ENCODE data around the gene POLE2. TPM values are rescaled to one million over a fixed set of nuclear protein-coding genes. Genes with fewer than 3 reads are reported as not detected.

The POLE2 gene
- total and polyA plus RNA-seq, 10 donors: 1.8 to 7.4 (median 3.7) TPM

- Histone ChIP-seq H3K27ac (peak overlapping the region in 1 of 8 donors; percentile 16), H3K4me1 (peaks cover 9 to 36% (median 26%) of the 10 kb centered on the region in 6 donors), H3K27me3 (replicated peaks in 1 of 7) (no peaks in the 10 kb centered on the region), H3K4me3 (no peak overlapping the region), H3K9me3 (no peaks in the 10 kb centered on the region), H3K36me3 (peaks cover 0 to 64% (median 15%) of the 10 kb centered on the region in 6 donors)
- TF ChIP-seq POLR2AphosphoS5 (IDR thresholded peaks at IDR 0.05): no peak
- TF ChIP-seq, protein P1, sequence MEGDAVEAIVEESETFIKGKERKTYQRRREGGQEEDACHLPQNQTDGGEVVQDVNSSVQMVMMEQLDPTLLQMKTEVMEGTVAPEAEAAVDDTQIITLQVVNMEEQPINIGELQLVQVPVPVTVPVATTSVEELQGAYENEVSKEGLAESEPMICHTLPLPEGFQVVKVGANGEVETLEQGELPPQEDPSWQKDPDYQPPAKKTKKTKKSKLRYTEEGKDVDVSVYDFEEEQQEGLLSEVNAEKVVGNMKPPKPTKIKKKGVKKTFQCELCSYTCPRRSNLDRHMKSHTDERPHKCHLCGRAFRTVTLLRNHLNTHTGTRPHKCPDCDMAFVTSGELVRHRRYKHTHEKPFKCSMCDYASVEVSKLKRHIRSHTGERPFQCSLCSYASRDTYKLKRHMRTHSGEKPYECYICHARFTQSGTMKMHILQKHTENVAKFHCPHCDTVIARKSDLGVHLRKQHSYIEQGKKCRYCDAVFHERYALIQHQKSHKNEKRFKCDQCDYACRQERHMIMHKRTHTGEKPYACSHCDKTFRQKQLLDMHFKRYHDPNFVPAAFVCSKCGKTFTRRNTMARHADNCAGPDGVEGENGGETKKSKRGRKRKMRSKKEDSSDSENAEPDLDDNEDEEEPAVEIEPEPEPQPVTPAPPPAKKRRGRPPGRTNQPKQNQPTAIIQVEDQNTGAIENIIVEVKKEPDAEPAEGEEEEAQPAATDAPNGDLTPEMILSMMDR (IDR thresholded peaks at IDR 0.05 in 8 of 11, conservative IDR thresholded peaks at IDR 0.05 in 3 of 11): no peak
- no peak for TF ChIP-seq POLR2A (IDR thresholded peaks at IDR 0.05)
- intact Hi-C loops (cut with DNase I; ENCODE audit: low total_unique reads): no loop called here
- 82 to 90% (median 84%) methylated on average over 6 of the region's 6 CpGs for WGBS, 5 donors
- no peak for DNase-seq
Observed at GRCh38 chr14:49615776-49616175, 72.2 kb downstream of the POLE2 start.

- DNase-seq: no peak
- intact Hi-C loops (cut with DNase I; ENCODE audit: low total_unique reads): no loop called here
- no peaks in the 10 kb centered on the region for H3K9me3 ChIP-seq
- H3K27me3 ChIP-seq (replicated peaks in 1 of 7): no peaks in the 10 kb centered on the region
- H3K4me3 ChIP-seq: no peak overlapping the region
- H3K36me3 ChIP-seq: peaks cover 0 to 75% (median 15%) of the 10 kb centered on the region in 6 donors
- H3K27ac ChIP-seq: no peak overlapping the region
- 92 to 100% (median 97%) methylated on average over 2 of the region's 2 CpGs for WGBS, 5 donors
- TF ChIP-seq POLR2AphosphoS5 (IDR thresholded peaks at IDR 0.05): no peak
- TF ChIP-seq POLR2A (IDR thresholded peaks at IDR 0.05): no peak
- TF ChIP-seq, protein P1 (IDR thresholded peaks at IDR 0.05 in 8 of 11, conservative IDR thresholded peaks at IDR 0.05 in 3 of 11): no peak
- peaks cover 4 to 28% (median 18%) of the 10 kb centered on the region in 6 donors for H3K4me1 ChIP-seq
Observed at GRCh38 chr14:49614196-49614595, 73.8 kb downstream of the POLE2 start.

GRCh38 chr14:49612671-49613070 lies 75.3 kb downstream of the POLE2 start:
- DNase-seq: peak; percentile 25
- Histone ChIP-seq H3K9me3 (no peaks in the 10 kb centered on the region), H3K4me1 (peaks cover 0 to 13% (median 3%) of the 10 kb centered on the region in 6 donors), H3K27ac (no peak overlapping the region), H3K4me3 (no peak overlapping the region), H3K27me3 (replicated peaks in 1 of 7) (no peaks in the 10 kb centered on the region), H3K36me3 (peaks cover 0 to 66% (median 3%) of the 10 kb centered on the region in 6 donors)
- WGBS, 5 donors: 79 to 95% (median 90%) methylated on average over 8 of the region's 8 CpGs
- TF ChIP-seq POLR2AphosphoS5 (IDR thresholded peaks at IDR 0.05) (no peak), POLR2A (IDR thresholded peaks at IDR 0.05) (no peak)
- TF ChIP-seq, protein P1 (IDR thresholded peaks at IDR 0.05 in 8 of 11, conservative IDR thresholded peaks at IDR 0.05 in 3 of 11): no peak
- intact Hi-C loops (cut with DNase I; ENCODE audit: low total_unique reads): no loop called here

- no peak for DNase-seq
- intact Hi-C loops (cut with DNase I; ENCODE audit: low total_unique reads): no loop called here
- no peak for TF ChIP-seq POLR2AphosphoS5 (IDR thresholded peaks at IDR 0.05)
- no peak for TF ChIP-seq POLR2A (IDR thresholded peaks at IDR 0.05)
- TF ChIP-seq, protein P1 (IDR thresholded peaks at IDR 0.05 in 8 of 11, conservative IDR thresholded peaks at IDR 0.05 in 3 of 11): no peak
- WGBS, 5 donors: 89 to 96% (median 93%) methylated on average over 4 of the region's 4 CpGs
- peaks cover 0 to 66% (median 2%) of the 10 kb centered on the region in 6 donors for H3K36me3 ChIP-seq
- H3K27me3 ChIP-seq (replicated peaks in 1 of 7): no peaks in the 10 kb centered on the region
- H3K9me3 ChIP-seq: no peaks in the 10 kb centered on the region
- no peak overlapping the region for H3K27ac ChIP-seq
- H3K4me1 ChIP-seq: peaks cover 0 to 9% (median 0%) of the 10 kb centered on the region in 6 donors
- H3K4me3 ChIP-seq: no peak overlapping the region
Observed at GRCh38 chr14:49612251-49612650, 75.8 kb downstream of the POLE2 start.

Measured in spleen (tissue), 11 donors.